H9 (cell line): ENCODE measurements around the gene PKN1. TPM values are rescaled to one million over a fixed set of nuclear protein-coding genes. Genes with fewer than 3 reads are reported as not detected.
A peak's percentile ranks its signal among the peaks of the same experiment; 100 is the strongest.

ENCODE experiments used
- DNase-seq: peaks from one replicate; pipeline ENCODE4 v3.0.0-alpha.2; 2017
- H2AFZ ChIP-seq: one replicate; pipeline ENCODE4 v1.6.1; 2013; ENCODE audit warnings: mild to moderate bottlenecking, low read length, control low read depth, moderate library complexity
- H2AK5ac ChIP-seq: 2 replicates; pipeline ENCODE4 v1.6.1; 2013; ENCODE audit warnings: low read length, control low read depth, mixed read lengths; ENCODE audit not compliant: insufficient read length
- H2BK120ac ChIP-seq: one replicate; pipeline ENCODE4 v1.6.1; 2013; ENCODE audit warnings: low read depth, mild to moderate bottlenecking, low read length, control low read depth, inconsistent platforms; ENCODE audit not compliant: poor library complexity, severe bottlenecking
- H2BK12ac ChIP-seq: 2 replicates; pipeline ENCODE4 v1.6.1; 2013; ENCODE audit warnings: low read length, control low read depth, mixed read lengths, low read depth; ENCODE audit not compliant: insufficient read length
- H2BK15ac ChIP-seq: 2 replicates; pipeline ENCODE4 v1.6.1; 2013; ENCODE audit warnings: low read depth, low read length, control low read depth
- H2BK20ac ChIP-seq: one replicate; pipeline ENCODE4 v1.6.1; 2013; ENCODE audit warnings: low read depth, mild to moderate bottlenecking, low read length, control low read depth, inconsistent platforms; ENCODE audit not compliant: poor library complexity, severe bottlenecking
- H2BK5ac ChIP-seq: 2 replicates; pipeline ENCODE4 v1.6.1; 2013; ENCODE audit warnings: low read length, control low read depth, mixed read lengths; ENCODE audit not compliant: insufficient read length
- H3K14ac ChIP-seq: 2 replicates; pipeline ENCODE4 v1.6.1; 2013; ENCODE audit warnings: low read length, control low read depth; ENCODE audit not compliant: insufficient read depth
- H3K18ac ChIP-seq: 2 replicates; pipeline ENCODE4 v1.6.1; 2013; ENCODE audit warnings: low read depth, mild to moderate bottlenecking, mixed read lengths, low read length, control low read depth; ENCODE audit not compliant: insufficient read length
- H3K23ac ChIP-seq: 2 replicates; pipeline ENCODE4 v1.6.1; 2013; ENCODE audit warnings: low read length, control low read depth, mixed read lengths, low read depth; ENCODE audit not compliant: insufficient read length
- H3K23me2 ChIP-seq: 2 replicates; pipeline ENCODE4 v1.6.1; 2013; ENCODE audit warnings: low read depth, mild to moderate bottlenecking, mixed read lengths, low read length, control low read depth; ENCODE audit not compliant: insufficient read length, poor library complexity, severe bottlenecking
- H3K27ac ChIP-seq: 2 replicates; pipeline ENCODE4 v1.5.1; 2013; ENCODE audit warnings: low read length, control low read depth, mixed read lengths, low read depth; ENCODE audit not compliant: insufficient read length
- H3K27me3 ChIP-seq: 2 replicates; pipeline ENCODE4 v1.6.1; 2013; ENCODE audit warnings: low read length, control low read depth, inconsistent platforms; ENCODE audit not compliant: insufficient read depth
- H3K4ac ChIP-seq: 2 replicates; pipeline ENCODE4 v1.6.1; 2013; ENCODE audit warnings: low read depth, mild to moderate bottlenecking, control low read depth, inconsistent platforms, low read length, moderate library complexity
- H3K4me1 ChIP-seq: 2 replicates; pipeline ENCODE4 v1.6.1; 2013; ENCODE audit warnings: low read length, control low read depth, inconsistent platforms; ENCODE audit not compliant: insufficient read depth
- H3K4me2 ChIP-seq: 2 replicates; pipeline ENCODE4 v1.6.1; 2013; ENCODE audit warnings: low read length, control low read depth, mixed read lengths; ENCODE audit not compliant: insufficient read length, insufficient read depth
- H3K56ac ChIP-seq: 2 replicates; pipeline ENCODE4 v1.6.1; 2013; ENCODE audit warnings: low read depth, mild to moderate bottlenecking, mixed read lengths, low read length, control low read depth; ENCODE audit not compliant: insufficient read length
- H3K79me1 ChIP-seq: 2 replicates; pipeline ENCODE4 v1.6.1; 2013; ENCODE audit warnings: low read depth, mild to moderate bottlenecking, moderate library complexity, low read length, control low read depth, inconsistent platforms; ENCODE audit not compliant: insufficient read depth, poor library complexity, severe bottlenecking
- H3K79me2 ChIP-seq: 2 replicates; pipeline ENCODE4 v1.6.1; 2013; ENCODE audit warnings: low read length, control low read depth, inconsistent platforms; ENCODE audit not compliant: insufficient read depth
- H3K9ac ChIP-seq: 2 replicates; pipeline ENCODE4 v1.6.1; 2013; ENCODE audit warnings: low read length, control low read depth, mixed read lengths; ENCODE audit not compliant: insufficient read length; ENCODE audit errors: extremely low read depth
- H3K9me3 ChIP-seq: one replicate; pipeline ENCODE4 v1.6.1; 2013; ENCODE audit warnings: low read depth, low read length, inconsistent platforms; ENCODE audit not compliant: control insufficient read depth
- H3T11ph ChIP-seq: one replicate; pipeline ENCODE4 v1.6.1; 2013; ENCODE audit warnings: mild to moderate bottlenecking, low read length, control low read depth, inconsistent platforms
- H4K20me1 ChIP-seq: one replicate; pipeline ENCODE4 v1.6.1; 2013; ENCODE audit not compliant: control insufficient read depth, insufficient read length, insufficient read depth
- H4K5ac ChIP-seq: 2 replicates; pipeline ENCODE4 v1.6.1; 2013; ENCODE audit warnings: low read depth, mild to moderate bottlenecking, mixed read lengths, low read length, control low read depth; ENCODE audit not compliant: insufficient read length
- H4K8ac ChIP-seq: replicated peaks from 2 replicates; pipeline ENCODE4 v1.6.1; 2013; ENCODE audit warnings: low read length, control low read depth, mixed read lengths, low read depth; ENCODE audit not compliant: insufficient read length
- H4K91ac ChIP-seq: 2 replicates; pipeline ENCODE4 v1.6.1; 2013; ENCODE audit warnings: low read depth, mild to moderate bottlenecking, moderate library complexity, mixed read lengths, low read length, control low read depth; ENCODE audit not compliant: insufficient read length
- H3K27ac Mint-ChIP-seq, 3 experiments: 2 replicates in 2 of 3; 3 replicates in 1 of 3; pipeline ENCODE4 v1.8.0; 2020 to 2021; ENCODE audit warnings: mixed read lengths in 3 of 3, mild to moderate bottlenecking in 1 of 3, moderate library complexity in 1 of 3
- H3K27me3 Mint-ChIP-seq: 2 replicates; pipeline ENCODE4 v1.8.0; 2021; ENCODE audit warnings: low read depth, mild to moderate bottlenecking, moderate library complexity, mixed read lengths
- H3K36me3 Mint-ChIP-seq, 3 experiments: 2 replicates in 2 of 3; 3 replicates in 1 of 3; pipeline ENCODE4 v1.8.0; 2020 to 2021; ENCODE audit warnings: low read depth in 3 of 3, mixed read lengths in 3 of 3; ENCODE audit not compliant: insufficient read depth in 1 of 3
- H3K4me1 Mint-ChIP-seq, 2 experiments: 2 replicates each; pipeline ENCODE4 v1.8.0; 2020; ENCODE audit warnings: mixed read lengths in 2 of 2
- H3K4me3 Mint-ChIP-seq, 2 experiments: 2 replicates in 1 of 2; 3 replicates in 1 of 2; pipeline ENCODE4 v1.8.0; 2020 to 2021; ENCODE audit warnings: mild to moderate bottlenecking in 2 of 2, mixed read lengths in 2 of 2, moderate library complexity in 1 of 2
- H3K9me3 Mint-ChIP-seq, 2 experiments: 2 replicates in 1 of 2; 3 replicates in 1 of 2; pipeline ENCODE4 v1.8.0; 2020; ENCODE audit warnings: mild to moderate bottlenecking in 2 of 2, mixed read lengths in 2 of 2, moderate library complexity in 1 of 2
- WGBS: extraction: QIAGEN DNeasy Blood & Tissue Kit; methylation state at CpG from one replicate; pipeline ENCODE4 v1.1.7; 2013; ENCODE audit warnings: missing lambda C conversion rate, low lambda C conversion rate, mixed read lengths; ENCODE audit not compliant: insufficient read length; ENCODE audit errors: extremely low coverage; 5-methylcytosine and 5-hydroxymethylcytosine counted together
- total RNA-seq: library from RNA; stranded (reverse); gene quantifications from 2 replicates; pipeline ENCODE4 v1.2.1, GENCODE V29; 2021
- TF ChIP-seq, protein P1 (sequence below): fragments of 200-600 bp; sonication (generic); conservative IDR thresholded peaks from 3 replicates; pipeline ENCODE4 v1.8.0; 2021; ENCODE audit warnings: antibody characterized with exemption, mild to moderate bottlenecking

Gene PKN1
- total RNA-seq, 1 experiment from 2014 or later, result 159 TPM

DNA sequence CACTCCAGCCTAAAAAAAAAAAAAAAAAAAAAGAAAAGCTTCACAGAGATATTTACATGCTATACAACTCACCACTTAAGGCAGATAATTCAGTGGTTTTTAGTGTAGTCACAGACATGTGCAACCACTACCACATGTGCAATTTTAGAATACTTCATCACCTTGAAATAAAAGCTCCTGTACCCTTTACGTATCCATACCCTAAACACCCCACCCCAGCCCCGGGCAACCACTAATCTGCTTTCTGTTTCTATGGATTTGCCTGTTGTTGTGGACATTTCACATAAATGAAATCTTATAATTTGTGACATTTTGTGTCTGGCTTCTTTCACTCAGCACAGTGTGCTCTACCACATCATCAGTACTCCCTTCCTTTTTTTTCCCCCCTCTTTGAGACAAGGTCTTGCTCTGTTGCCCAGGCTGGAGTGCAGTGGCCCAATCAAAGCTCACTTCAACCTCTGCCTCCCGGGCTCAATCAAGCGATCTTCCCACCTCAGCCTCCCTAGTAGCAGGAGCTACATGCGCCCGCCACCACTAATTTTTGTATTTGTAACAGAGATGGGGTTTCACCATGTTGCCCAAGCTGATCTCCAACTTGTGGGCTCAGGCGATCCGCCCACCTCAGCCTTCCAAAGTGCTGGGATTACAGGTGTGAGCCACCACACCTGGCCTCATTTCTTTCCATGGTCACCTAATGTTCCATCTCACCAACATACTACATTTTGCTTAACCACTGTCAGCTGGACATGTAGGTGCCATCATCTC, 18.0 kb upstream of the PKN1 start:
- Histone ChIP-seq H3K9me3 (no peaks in the 10 kb centered on the region), H3K79me1 (peaks cover 8% of the 10 kb centered on the region), H2BK120ac (no peak overlapping the region), H3K18ac (no peak overlapping the region), H2AK5ac (no peak overlapping the region), H2AFZ (no peak overlapping the region), H4K20me1 (no peaks in the 10 kb centered on the region), H2BK20ac (no peak overlapping the region), H3K56ac (no peak overlapping the region), H4K91ac (no peak overlapping the region), H2BK15ac (no peak overlapping the region), H2BK5ac (no peak overlapping the region), H3K23ac (no peak overlapping the region), H3K4me1 (no peaks in the 10 kb centered on the region), H4K5ac (no peak overlapping the region), H3K9ac (no peak overlapping the region), H3T11ph (no peak overlapping the region), H3K23me2 (peaks cover 3% of the 10 kb centered on the region), H3K4ac (no peak overlapping the region), H2BK12ac (no peak overlapping the region), H3K27me3 (no peaks in the 10 kb centered on the region), H4K8ac (no peak overlapping the region), H3K79me2 (peaks cover 43% of the 10 kb centered on the region), H3K4me2 (no peak overlapping the region), H3K27ac (no peak overlapping the region), H3K14ac (no peak overlapping the region)
- TF ChIP-seq, protein P1, sequence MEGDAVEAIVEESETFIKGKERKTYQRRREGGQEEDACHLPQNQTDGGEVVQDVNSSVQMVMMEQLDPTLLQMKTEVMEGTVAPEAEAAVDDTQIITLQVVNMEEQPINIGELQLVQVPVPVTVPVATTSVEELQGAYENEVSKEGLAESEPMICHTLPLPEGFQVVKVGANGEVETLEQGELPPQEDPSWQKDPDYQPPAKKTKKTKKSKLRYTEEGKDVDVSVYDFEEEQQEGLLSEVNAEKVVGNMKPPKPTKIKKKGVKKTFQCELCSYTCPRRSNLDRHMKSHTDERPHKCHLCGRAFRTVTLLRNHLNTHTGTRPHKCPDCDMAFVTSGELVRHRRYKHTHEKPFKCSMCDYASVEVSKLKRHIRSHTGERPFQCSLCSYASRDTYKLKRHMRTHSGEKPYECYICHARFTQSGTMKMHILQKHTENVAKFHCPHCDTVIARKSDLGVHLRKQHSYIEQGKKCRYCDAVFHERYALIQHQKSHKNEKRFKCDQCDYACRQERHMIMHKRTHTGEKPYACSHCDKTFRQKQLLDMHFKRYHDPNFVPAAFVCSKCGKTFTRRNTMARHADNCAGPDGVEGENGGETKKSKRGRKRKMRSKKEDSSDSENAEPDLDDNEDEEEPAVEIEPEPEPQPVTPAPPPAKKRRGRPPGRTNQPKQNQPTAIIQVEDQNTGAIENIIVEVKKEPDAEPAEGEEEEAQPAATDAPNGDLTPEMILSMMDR, result no peak
- Mint-ChIP-seq H3K36me3 (peaks cover 36 to 58% (median 58%) of the 10 kb centered on the region in 3 experiments), H3K4me1 (peaks cover 27 to 39% of the 10 kb centered on the region in 2 experiments), H3K27ac (peak overlapping the region; percentile 9 to 23 (median 9); a peak in 3 of 7 replicates), H3K9me3 (no peaks in the 10 kb centered on the region), H3K4me3 (peak overlapping the region in 1 of 2 experiments; percentile 68; a peak in 4 of 5 replicates), H3K27me3 (no peaks in the 10 kb centered on the region)
- DNase-seq, result no peak
- WGBS, result no CpG with 5 or more reads among the region's 8 CpGs
